Tibial nerve (tissue), 4 donors: ENCODE measurements around the gene ELAC2. TPM values are rescaled to one million over a fixed set of nuclear protein-coding genes. Genes with fewer than 3 reads are reported as not detected.

ENCODE experiments used
- DNase-seq, 2 donors: peaks; one replicate each; pipeline ENCODE4 v3.0.0-alpha.2; 2019; ENCODE audit warnings: low spot score in 2 of 2
- H3K27ac ChIP-seq, 4 donors: fragments of 200-600 bp; sonication (generic) in 3 of 4; one replicate each; pipeline ENCODE4 v1.5.1; 2017 to 2019; ENCODE audit warnings: mild to moderate bottlenecking in 1 of 4
- H3K27me3 ChIP-seq, 2 donors: fragments of 200-600 bp; sonication (generic) in 1 of 2; one replicate each; pipeline versions ENCODE4 v1.5.1 to v1.6.0; 2017 to 2019
- H3K36me3 ChIP-seq, 3 donors: fragments of 200-600 bp; sonication (generic); one replicate each; pipeline ENCODE4 v1.5.1; 2018 to 2019
- H3K4me1 ChIP-seq, 4 donors: fragments of 200-600 bp; sonication (generic) in 3 of 4; one replicate each; pipeline ENCODE4 v1.5.1; 2017 to 2019
- H3K4me3 ChIP-seq, 4 donors: fragments of 200-600 bp; sonication (generic) in 3 of 4; one replicate each; pipeline ENCODE4 v1.5.1; 2017 to 2019; ENCODE audit warnings: mild to moderate bottlenecking in 1 of 4, moderate library complexity in 1 of 4
- H3K9me3 ChIP-seq, 4 donors: fragments of 200-600 bp; sonication (generic) in 3 of 4; one replicate each; pipeline ENCODE4 v1.5.1; 2017 to 2019
- EP300 ChIP-seq, 2 donors: sonication (generic); formaldehyde crosslinking; IDR thresholded peaks; one replicate each; pipeline ENCODE4 v1.6.1; 2017; ENCODE audit warnings: antibody characterized with exemption in 2 of 2, mild to moderate bottlenecking in 1 of 2
- POLR2A ChIP-seq, 2 donors: fragments of 450-650 bp; IDR thresholded peaks; one replicate each; pipeline ENCODE4 v1.6.1; 2017; ENCODE audit warnings: antibody characterized with exemption in 2 of 2, mild to moderate bottlenecking in 2 of 2, moderate library complexity in 2 of 2
- WGBS, 2 donors: methylation state at CpG; one replicate each; pipeline ENCODE4 v1.1.5; 2018; 5-methylcytosine and 5-hydroxymethylcytosine counted together
- total RNA-seq, 4 donors: library from RNA; depleted of rRNA; stranded (reverse); fragments of >200 nt; gene quantifications; one replicate each; pipeline ENCODE4 v1.1.0, GENCODE V29; 2016
- TF ChIP-seq, protein P1 (sequence below), 5 experiments: fragments of 200-600 bp in 3 of 5; fragments of 450-650 bp in 2 of 5; sonication (generic) in 3 of 5; IDR thresholded peaks; one replicate each; pipeline ENCODE4 v1.5.1; 2016 to 2019; ENCODE audit warnings: antibody characterized with exemption in 5 of 5, mild to moderate bottlenecking in 3 of 5, moderate library complexity in 2 of 5

Gene ELAC2
- total RNA-seq, 4 donors from 2014 or later: 48.5 to 86.7 (median 67.4) TPM

DNA sequence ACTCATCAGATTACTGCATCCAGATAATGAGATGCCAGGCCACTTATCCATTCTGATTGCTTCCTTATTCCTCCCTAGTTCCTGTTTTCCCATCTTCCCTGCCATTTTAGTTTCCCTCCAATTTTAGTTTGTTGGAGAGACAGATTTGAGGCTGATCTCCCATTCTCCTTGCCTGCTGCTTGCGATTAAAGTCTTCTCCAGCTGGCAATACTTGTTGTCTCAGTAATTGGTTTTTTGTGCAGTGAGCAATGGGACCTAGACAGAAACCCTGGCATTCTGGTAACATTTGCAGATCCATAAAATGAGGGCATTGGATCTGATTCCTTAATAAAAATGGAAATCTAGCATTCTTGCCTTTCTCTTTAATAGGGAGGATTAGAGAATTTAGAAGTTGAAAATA is 17.6 kb upstream of the ELAC2 start:
- Histone ChIP-seq H3K27me3 (no peaks in the 10 kb centered on the region), H3K9me3 (peaks cover 0 to 27% (median 0%) of the 10 kb centered on the region in 4 donors), H3K27ac (no peak overlapping the region), H3K36me3 (no peaks in the 10 kb centered on the region), H3K4me3 (no peak overlapping the region), H3K4me1 (peaks cover 0 to 6% (median 0%) of the 10 kb centered on the region in 4 donors)
- WGBS, 2 donors: 94 to 98% methylated on average over 1 of the region's 1 CpG
- no peak for DNase-seq
- TF ChIP-seq, protein P1, sequence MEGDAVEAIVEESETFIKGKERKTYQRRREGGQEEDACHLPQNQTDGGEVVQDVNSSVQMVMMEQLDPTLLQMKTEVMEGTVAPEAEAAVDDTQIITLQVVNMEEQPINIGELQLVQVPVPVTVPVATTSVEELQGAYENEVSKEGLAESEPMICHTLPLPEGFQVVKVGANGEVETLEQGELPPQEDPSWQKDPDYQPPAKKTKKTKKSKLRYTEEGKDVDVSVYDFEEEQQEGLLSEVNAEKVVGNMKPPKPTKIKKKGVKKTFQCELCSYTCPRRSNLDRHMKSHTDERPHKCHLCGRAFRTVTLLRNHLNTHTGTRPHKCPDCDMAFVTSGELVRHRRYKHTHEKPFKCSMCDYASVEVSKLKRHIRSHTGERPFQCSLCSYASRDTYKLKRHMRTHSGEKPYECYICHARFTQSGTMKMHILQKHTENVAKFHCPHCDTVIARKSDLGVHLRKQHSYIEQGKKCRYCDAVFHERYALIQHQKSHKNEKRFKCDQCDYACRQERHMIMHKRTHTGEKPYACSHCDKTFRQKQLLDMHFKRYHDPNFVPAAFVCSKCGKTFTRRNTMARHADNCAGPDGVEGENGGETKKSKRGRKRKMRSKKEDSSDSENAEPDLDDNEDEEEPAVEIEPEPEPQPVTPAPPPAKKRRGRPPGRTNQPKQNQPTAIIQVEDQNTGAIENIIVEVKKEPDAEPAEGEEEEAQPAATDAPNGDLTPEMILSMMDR (IDR thresholded peaks at IDR 0.05): no peak
- TF ChIP-seq POLR2A (IDR thresholded peaks at IDR 0.05) (no peak), EP300 (IDR thresholded peaks at IDR 0.05) (no peak)

DNA sequence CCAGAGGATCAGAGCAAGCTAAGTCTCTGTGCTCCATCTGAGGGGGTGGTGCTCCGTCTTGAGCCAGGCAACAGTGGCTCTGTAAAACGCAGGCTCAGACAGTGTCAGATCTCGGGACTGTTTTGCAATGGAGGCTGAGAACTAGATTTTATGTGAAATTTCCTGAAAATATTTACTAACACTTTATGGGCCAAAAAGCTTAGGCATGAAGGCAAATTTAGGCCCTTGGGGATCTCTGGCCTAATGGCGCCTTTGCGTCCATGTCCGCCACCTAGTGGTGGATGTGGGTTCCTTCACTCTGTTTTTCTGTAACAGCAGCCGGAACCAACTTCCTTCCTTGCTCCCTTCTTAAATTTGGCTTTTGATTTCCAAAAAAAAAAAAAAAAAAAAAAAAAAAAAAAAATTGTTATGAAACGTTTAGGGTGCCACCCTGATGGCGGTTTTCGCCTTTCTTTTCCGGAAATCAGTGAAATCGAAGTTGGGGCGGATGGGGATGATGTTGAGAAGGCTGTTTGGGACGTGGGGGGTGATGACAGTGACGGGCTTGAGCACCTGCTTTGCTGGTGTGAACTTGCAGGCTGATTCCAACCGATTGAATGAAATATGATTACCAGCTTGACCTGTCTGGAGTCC is 14.0 kb upstream of the ELAC2 start:
- no peak for TF ChIP-seq EP300 (IDR thresholded peaks at IDR 0.05)
- no peak for TF ChIP-seq POLR2A (IDR thresholded peaks at IDR 0.05)
- TF ChIP-seq, protein P1 (IDR thresholded peaks at IDR 0.05): peak; percentile 37 to 83 (median 61)
- no peak overlapping the region for H3K4me3 ChIP-seq
- peaks cover 0 to 21% (median 0%) of the 10 kb centered on the region in 4 donors for H3K9me3 ChIP-seq
- WGBS, 2 donors: 52 to 56% methylated on average over 16 of the region's 16 CpGs
- H3K27ac ChIP-seq: no peak overlapping the region
- H3K4me1 ChIP-seq: peaks cover 0 to 6% (median 0%) of the 10 kb centered on the region in 4 donors
- no peaks in the 10 kb centered on the region for H3K36me3 ChIP-seq
- peak in 1 of 2 donors; percentile 45 for DNase-seq
- no peaks in the 10 kb centered on the region for H3K27me3 ChIP-seq

DNA sequence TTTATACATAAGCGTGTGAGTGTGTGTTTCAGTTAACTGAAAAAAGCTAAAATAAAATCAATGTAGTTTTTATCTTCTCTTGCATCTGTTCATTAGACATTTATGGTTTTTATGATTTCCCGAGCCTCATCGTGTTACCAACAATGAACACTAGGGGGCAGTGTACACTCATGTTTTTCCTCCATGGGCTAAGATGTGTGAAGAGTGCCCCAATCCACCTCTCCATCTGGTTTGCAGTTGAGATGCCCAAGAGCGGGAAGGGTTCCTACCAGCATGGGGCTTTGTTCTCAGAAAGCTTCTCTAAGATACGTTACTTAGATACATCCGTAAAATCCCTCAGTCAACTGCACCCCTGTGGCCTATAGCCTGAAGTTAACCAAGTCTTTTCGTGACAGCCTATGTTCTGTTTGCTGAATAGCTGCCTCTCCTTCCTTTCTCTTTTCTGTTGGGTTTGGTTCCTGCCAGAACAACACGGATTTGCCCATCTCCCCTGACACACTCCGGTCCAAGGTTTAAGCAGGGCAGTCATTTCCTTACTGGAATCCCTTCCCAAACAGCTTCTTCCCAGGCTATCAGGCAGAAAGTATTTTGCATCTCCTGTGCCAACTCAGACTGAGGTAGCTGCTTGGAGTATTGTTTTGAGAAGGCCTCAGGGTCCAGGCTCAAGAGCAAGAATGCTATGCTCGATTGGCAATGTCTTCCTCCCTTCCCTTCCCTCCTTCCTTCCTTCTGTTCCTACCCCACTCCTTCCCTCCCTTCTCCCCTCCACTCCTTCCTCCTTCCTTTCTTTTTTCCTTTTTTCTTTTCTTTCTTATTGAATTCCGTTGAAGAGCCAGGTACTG is 12.9 kb upstream of the ELAC2 start:
- peak in 1 of 2 donors; percentile 77 for DNase-seq
- H3K27me3 ChIP-seq: no peaks in the 10 kb centered on the region
- TF ChIP-seq, protein P1 (IDR thresholded peaks at IDR 0.05): peak; percentile 44 to 76 (median 61)
- TF ChIP-seq POLR2A (IDR thresholded peaks at IDR 0.05): no peak
- TF ChIP-seq EP300 (IDR thresholded peaks at IDR 0.05): no peak
- peaks cover 0 to 6% (median 0%) of the 10 kb centered on the region in 4 donors for H3K4me1 ChIP-seq
- 45 to 54% methylated on average over 11 of the region's 11 CpGs for WGBS, 2 donors
- no peak overlapping the region for H3K27ac ChIP-seq
- H3K4me3 ChIP-seq: no peak overlapping the region
- peaks cover 0 to 9% (median 0%) of the 10 kb centered on the region in 4 donors for H3K9me3 ChIP-seq
- H3K36me3 ChIP-seq: no peaks in the 10 kb centered on the region

DNA sequence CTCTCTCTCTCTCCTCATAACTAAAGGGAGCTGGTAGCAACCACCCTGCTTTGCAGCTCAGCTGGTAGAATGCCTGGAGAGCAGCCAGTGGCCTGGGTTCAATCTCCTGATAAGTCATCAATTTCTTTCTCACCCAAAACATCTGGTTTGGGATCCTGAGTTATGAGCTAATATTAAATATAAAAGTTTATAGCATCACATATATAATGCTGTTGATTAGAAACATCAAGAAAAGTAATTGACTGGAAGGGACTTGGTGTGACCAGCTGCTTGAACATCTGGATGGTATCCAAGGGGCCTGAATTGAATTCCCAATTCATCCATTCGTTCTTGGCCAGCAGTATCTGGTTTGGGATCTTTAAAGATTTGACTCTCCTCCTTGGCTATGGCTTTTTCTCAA is 12.2 kb upstream of the ELAC2 start:
- H3K27me3 ChIP-seq: no peaks in the 10 kb centered on the region
- TF ChIP-seq EP300 (IDR thresholded peaks at IDR 0.05) (no peak), POLR2A (IDR thresholded peaks at IDR 0.05) (no peak)
- TF ChIP-seq, protein P1 (IDR thresholded peaks at IDR 0.05): no peak
- H3K27ac ChIP-seq: no peak overlapping the region
- no peaks in the 10 kb centered on the region for H3K36me3 ChIP-seq
- peaks cover 0 to 4% (median 0%) of the 10 kb centered on the region in 4 donors for H3K9me3 ChIP-seq
- no peak for DNase-seq
- peaks cover 0 to 6% (median 0%) of the 10 kb centered on the region in 4 donors for H3K4me1 ChIP-seq
- 41 to 45% methylated on average over 1 of the region's 1 CpG for WGBS, 2 donors
- H3K4me3 ChIP-seq: no peak overlapping the region

DNA sequence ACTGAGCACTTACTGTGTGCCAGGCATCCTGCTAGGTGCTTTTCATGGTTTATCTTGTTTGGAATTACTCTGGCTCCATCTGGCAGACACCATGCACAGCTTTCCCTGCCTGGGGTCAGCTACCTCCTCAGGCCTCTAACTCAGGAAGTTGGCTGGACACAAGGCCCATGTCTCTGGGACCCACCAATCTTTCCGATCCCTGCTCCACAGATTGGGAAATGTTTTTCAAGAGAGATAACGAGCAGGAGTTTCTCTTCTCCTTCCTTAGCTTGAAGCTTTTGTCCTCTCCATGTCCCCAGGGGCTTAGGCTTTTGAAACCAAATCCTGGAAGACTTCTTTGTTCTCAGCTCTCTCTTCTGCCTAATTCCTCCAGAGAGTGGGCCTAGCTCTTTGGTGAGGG is 11.5 kb upstream of the ELAC2 start:
- WGBS, 2 donors: 54 to 60% methylated on average over 2 of the region's 2 CpGs
- DNase-seq: no peak
- TF ChIP-seq EP300 (IDR thresholded peaks at IDR 0.05): no peak
- TF ChIP-seq, protein P1 (IDR thresholded peaks at IDR 0.05): no peak
- TF ChIP-seq POLR2A (IDR thresholded peaks at IDR 0.05): no peak
- peaks cover 0 to 10% (median 0%) of the 10 kb centered on the region in 4 donors for H3K4me1 ChIP-seq
- H3K36me3 ChIP-seq: no peaks in the 10 kb centered on the region
- no peaks in the 10 kb centered on the region for H3K9me3 ChIP-seq
- no peak overlapping the region for H3K4me3 ChIP-seq
- no peak overlapping the region for H3K27ac ChIP-seq
- no peaks in the 10 kb centered on the region for H3K27me3 ChIP-seq
